B cell (primary cell): ENCODE results near the gene MCEE.
A peak's percentile ranks its signal among the peaks of the same experiment; 100 is the strongest.

Experiments used
- CTCF ChIP-seq: fragments of 200-600 bp; IDR thresholded peaks from one replicate; pipeline ENCODE4 v1.8.0; 2022; ENCODE audit warnings: antibody characterized with exemption, mild to moderate bottlenecking
- EZH2 ChIP-seq: IDR thresholded peaks from 2 replicates; pipeline ENCODE4 v1.6.1; 2012; ENCODE audit warnings: borderline replicate concordance, low read depth, mild to moderate bottlenecking, moderate library complexity, low read length; ENCODE audit not compliant: insufficient read depth, poor library complexity, severe bottlenecking

GRCh38 chr2:71067567-71068217, 62.3 kb downstream of the MCEE start:
- TF ChIP-seq CTCF, result peak; percentile 18
- TF ChIP-seq EZH2, result no peak
